DOHH2 (cell line): ENCODE data around the gene ABCB11.

Source experiments
- CTCF ChIP-seq: fragments of 200-600 bp; sonication (generic); IDR thresholded peaks from one replicate; pipeline ENCODE4 v1.5.1; 2014; ENCODE audit warnings: antibody characterized with exemption, mild to moderate bottlenecking, low read depth, low read length; ENCODE audit not compliant: poor library complexity, severe bottlenecking
- EZH2phosphoT487 ChIP-seq: fragments of 200-600 bp; sonication (generic); IDR thresholded peaks from 2 replicates; pipeline ENCODE4 v1.6.1; 2017; ENCODE audit warnings: borderline replicate concordance, mild to moderate bottlenecking, antibody characterized with exemption, low read length, moderate library complexity, mixed read lengths

- TF ChIP-seq CTCF (no peak), EZH2phosphoT487 (no peak)
Measured at GRCh38 chr2:169069341-169069740, 38.2 kb upstream of the ABCB11 start, which contains the start of gene DHRS9.
